Measurements from ENCODE around the gene SORBS2.

DNA sequence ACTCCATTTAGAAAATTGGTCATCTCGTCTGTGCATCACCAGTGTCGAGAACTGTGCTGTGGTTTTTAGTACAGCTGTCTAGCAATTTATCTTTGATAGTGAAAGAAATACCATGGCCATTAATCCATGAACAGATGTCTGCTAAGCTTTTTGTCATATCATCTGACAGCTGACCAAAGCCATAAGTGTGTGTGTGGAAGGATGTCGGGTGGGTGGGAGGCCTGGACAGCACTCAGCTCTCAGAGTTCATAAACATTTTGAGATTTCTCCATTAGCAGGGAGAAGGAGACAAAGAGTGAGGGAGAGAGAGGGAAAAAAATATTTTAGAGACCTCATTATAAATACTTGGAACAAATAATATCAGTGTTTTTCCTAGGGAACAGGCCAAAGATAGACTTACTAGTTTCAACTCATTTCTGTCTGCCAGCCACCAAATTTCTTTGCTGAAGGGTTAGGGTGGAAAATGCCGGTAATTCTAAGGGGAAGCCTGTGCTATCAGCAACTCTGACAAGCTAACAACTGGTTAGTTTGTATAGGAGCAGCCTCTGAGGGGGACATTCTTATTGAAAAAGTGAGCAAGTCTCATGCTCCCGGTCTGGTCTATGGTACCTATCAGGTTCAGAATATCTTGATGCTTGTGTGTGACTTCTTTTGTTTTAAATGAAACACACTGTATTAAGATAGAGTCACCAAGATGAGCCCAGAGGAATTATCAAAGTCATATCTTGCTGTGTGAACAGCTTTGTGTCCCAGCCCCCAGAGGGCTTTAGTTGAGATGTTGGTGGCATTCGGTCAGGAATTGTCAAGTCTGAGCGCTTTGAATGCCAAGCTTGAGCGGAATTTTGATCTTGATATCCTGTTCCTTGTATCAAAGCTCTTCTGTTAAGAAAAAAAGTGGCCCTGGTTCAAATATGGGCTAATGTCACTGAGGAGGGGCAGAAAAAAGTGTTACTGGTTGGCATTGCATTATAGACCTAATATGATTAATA is 234.7 kb downstream of the SORBS2 start:
- TF ChIP-seq POLR2A (IDR thresholded peaks at IDR 0.05) = no peak
- TF ChIP-seq, protein P1, sequence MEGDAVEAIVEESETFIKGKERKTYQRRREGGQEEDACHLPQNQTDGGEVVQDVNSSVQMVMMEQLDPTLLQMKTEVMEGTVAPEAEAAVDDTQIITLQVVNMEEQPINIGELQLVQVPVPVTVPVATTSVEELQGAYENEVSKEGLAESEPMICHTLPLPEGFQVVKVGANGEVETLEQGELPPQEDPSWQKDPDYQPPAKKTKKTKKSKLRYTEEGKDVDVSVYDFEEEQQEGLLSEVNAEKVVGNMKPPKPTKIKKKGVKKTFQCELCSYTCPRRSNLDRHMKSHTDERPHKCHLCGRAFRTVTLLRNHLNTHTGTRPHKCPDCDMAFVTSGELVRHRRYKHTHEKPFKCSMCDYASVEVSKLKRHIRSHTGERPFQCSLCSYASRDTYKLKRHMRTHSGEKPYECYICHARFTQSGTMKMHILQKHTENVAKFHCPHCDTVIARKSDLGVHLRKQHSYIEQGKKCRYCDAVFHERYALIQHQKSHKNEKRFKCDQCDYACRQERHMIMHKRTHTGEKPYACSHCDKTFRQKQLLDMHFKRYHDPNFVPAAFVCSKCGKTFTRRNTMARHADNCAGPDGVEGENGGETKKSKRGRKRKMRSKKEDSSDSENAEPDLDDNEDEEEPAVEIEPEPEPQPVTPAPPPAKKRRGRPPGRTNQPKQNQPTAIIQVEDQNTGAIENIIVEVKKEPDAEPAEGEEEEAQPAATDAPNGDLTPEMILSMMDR (IDR thresholded peaks at IDR 0.05) = no peak
- no peak for TF ChIP-seq EP300 (IDR thresholded peaks at IDR 0.05)
